HepG2 (cell line): ENCODE data around the gene SCP2D1. TPM values are rescaled to one million over a fixed set of nuclear protein-coding genes. Genes with fewer than 3 reads are reported as not detected.

Experiments
- ATAC-seq: fragments of 200-7000 bp; cut with Tn5 transposase; 3 replicates; pipeline ENCODE4 v1.9.1; 2020; ENCODE audit warnings: mild to moderate bottlenecking, moderate library complexity
- BruUV-seq: library from RNA; stranded (reverse); fragments of 400-500 nt; replicated peaks from 2 replicates; lab custom pipeline; 2021; lab: Mats Ljungman, UMichigan
- CTCF ChIA-PET: fragments of 300-600 bp; formaldehyde crosslinking; extraction: SDS; loops from one replicate; lab custom pipeline; 2021; ENCODE audit warnings: low total read pairs, inconsistent platforms, low intra/inter-chr PET ratio; lab: Yijun Ruan, JAX
- POLR2A ChIA-PET: fragments of 350-600 bp; sonication (Branson Sonifier 250); formaldehyde crosslinking; loops from one replicate; lab custom pipeline; 2020; ENCODE audit warnings: antibody characterized with exemption, inconsistent platforms; lab: Yijun Ruan, JAX
- DNase-seq: peaks from one replicate; pipeline ENCODE4 v3.0.0-alpha.2; 2015; ENCODE audit warnings: low spot score
- FAIRE-seq: peaks from 3 replicates; lab custom pipeline; 2011; peaks lifted over from hg19 to GRCh38; lab: Jason Lieb, UNC
- H2AFZ ChIP-seq: one replicate; pipeline ENCODE4 v1.6.1; 2011; ENCODE audit warnings: low read length, inconsistent platforms
- H3K27ac ChIP-seq: fragments of 300-600 bp; 3 replicates; pipeline ENCODE4 v1.8.0; 2011; ENCODE audit warnings: mixed run types, mild to moderate bottlenecking, mixed read lengths, low read length, inconsistent platforms; ENCODE audit not compliant: insufficient read depth; ENCODE audit errors: extremely low read length
- H3K27me3 ChIP-seq, 2 experiments: fragments of 200-600 bp in 1 of 2; 2 replicates in 1 of 2; 3 replicates in 1 of 2; pipeline versions ENCODE4 v1.6.0 to v1.8.0; 2011; ENCODE audit warnings: low read length in 2 of 2, mild to moderate bottlenecking in 2 of 2, moderate library complexity in 2 of 2, inconsistent platforms in 1 of 2; ENCODE audit not compliant: insufficient read depth in 2 of 2, control insufficient read depth in 1 of 2
- H3K36me3 ChIP-seq, 2 experiments: fragments of 200-600 bp in 1 of 2; replicated peaks in 1 of 2; 2 replicates in 1 of 2; 3 replicates in 1 of 2; pipeline versions ENCODE4 v1.5.1 to v1.8.0; 2011; ENCODE audit warnings: low read length in 2 of 2, inconsistent platforms in 1 of 2; ENCODE audit not compliant: insufficient read depth in 2 of 2, control insufficient read depth in 1 of 2
- H3K4me1 ChIP-seq: 2 replicates; pipeline ENCODE4 v1.5.1; 2012; ENCODE audit warnings: low read length, inconsistent platforms; ENCODE audit not compliant: insufficient read depth
- H3K4me2 ChIP-seq: 2 replicates; pipeline ENCODE4 v1.6.0; 2011; ENCODE audit warnings: low read depth, low read length, inconsistent platforms
- H3K4me3 ChIP-seq, 3 experiments: fragments of 200-600 bp in 1 of 3; sonication (generic), shearing (Covaris generic) in 1 of 3; replicated peaks in 1 of 3; 2 replicates each; pipeline ENCODE4 v1.5.1; 2011 to 2016; ENCODE audit warnings: low read length in 3 of 3, inconsistent platforms in 2 of 3, low read depth in 2 of 3, mild to moderate bottlenecking in 2 of 3, control low read depth in 1 of 3, mixed read lengths in 1 of 3; ENCODE audit not compliant: insufficient read depth in 1 of 3
- H3K79me2 ChIP-seq: one replicate; pipeline ENCODE4 v1.6.1; 2011; ENCODE audit warnings: low read length, inconsistent platforms; ENCODE audit not compliant: insufficient read depth
- H3K9ac ChIP-seq: 2 replicates; pipeline ENCODE4 v1.6.0; 2011; ENCODE audit warnings: mild to moderate bottlenecking, low read depth, low read length, inconsistent platforms; ENCODE audit not compliant: insufficient read depth
- H3K9me3 ChIP-seq: 2 replicates; pipeline ENCODE4 v1.5.1; 2012; ENCODE audit warnings: mild to moderate bottlenecking, low read length
- H4K20me1 ChIP-seq: 2 replicates; pipeline ENCODE4 v1.6.0; 2011; ENCODE audit warnings: inconsistent platforms, mild to moderate bottlenecking, low read length, moderate library complexity; ENCODE audit not compliant: insufficient read depth
- CC2D1A ChIP-seq: sonication (generic); formaldehyde crosslinking; IDR thresholded peaks from 2 replicates; pipeline ENCODE4 v1.8.1; 2023; ENCODE audit warnings: mild to moderate bottlenecking, missing genetic modification reagents
- EHMT2 ChIP-seq: fragments of 200-600 bp; sonication (generic); IDR thresholded peaks from 2 replicates; pipeline ENCODE4 v1.7.0; 2017; ENCODE audit warnings: antibody characterized with exemption, low read depth, low read length, borderline replicate concordance
- GLI4 ChIP-seq: sonication (generic); formaldehyde crosslinking; IDR thresholded peaks from 2 replicates; pipeline ENCODE4 v1.5.1; 2020; ENCODE audit warnings: missing genetic modification reagents, mild to moderate bottlenecking, moderate library complexity, borderline replicate concordance
- HMG20B ChIP-seq: conservative IDR thresholded peaks from 2 replicates; pipeline ENCODE4 v1.6.1; 2016; ENCODE audit warnings: missing genetic modification reagents, missing compliant biosample characterization
- KDM1A ChIP-seq: IDR thresholded peaks from 2 replicates; pipeline ENCODE4 v1.6.1; 2016; ENCODE audit warnings: missing compliant biosample characterization
- MEIS2 ChIP-seq: sonication (generic); formaldehyde crosslinking; IDR thresholded peaks from 2 replicates; pipeline ENCODE4 v1.9.0; 2021; ENCODE audit warnings: mild to moderate bottlenecking, missing genetic modification reagents
- PHF5A ChIP-seq: IDR thresholded peaks from one replicate; pipeline ENCODE4 v1.6.1; 2018; ENCODE audit warnings: low read depth, missing genetic modification reagents; ENCODE audit not compliant: unreplicated experiment
- ZNF343 ChIP-seq: sonication (generic); formaldehyde crosslinking; IDR thresholded peaks from 2 replicates; pipeline ENCODE4 v1.4.0; 2020; ENCODE audit warnings: mild to moderate bottlenecking, missing genetic modification reagents
- ZNF614 ChIP-seq: IDR thresholded peaks from 2 replicates; pipeline ENCODE4 v1.6.1; 2018; ENCODE audit warnings: missing biosample characterization, missing genetic modification reagents, inconsistent platforms, borderline replicate concordance
- ZNF709 ChIP-seq: sonication (generic); formaldehyde crosslinking; IDR thresholded peaks from 2 replicates; pipeline ENCODE4 v1.5.0; 2020; ENCODE audit warnings: mild to moderate bottlenecking, missing genetic modification reagents
- WGBS: methylation state at CpG from one replicate; pipeline ENCODE4 v1.1.6; 2017; ENCODE audit warnings: low lambda C conversion rate; 5-methylcytosine and 5-hydroxymethylcytosine counted together
- in situ Hi-C: cut with HindIII; loops from 2 replicates; pipeline ENCODE4 v1.10.0; 2017; ENCODE audit warnings: low pct_unique_long_range_greater_than_20kb; ENCODE audit not compliant: extremely low pct_ligation_motif_present
- intact Hi-C: fragments of 100-400 bp; cut with micrococcal nuclease; formaldehyde crosslinking; loops from one replicate; pipeline ENCODE4 v1.10.0; 2022; ENCODE audit not compliant: unreplicated experiment
- polyA plus RNA-seq, 8 experiments: library from polyadenylated mRNA; depleted of rRNA in 3 of 8; stranded (reverse) in 7 of 8; unstranded in 1 of 8; fragments of >200 nt; fragmentation: Illumina TruSeq in 4 of 8; extraction: Trizol in 4 of 8; gene quantifications; 2 replicates each; pipeline versions ENCODE4 v1.2.1 to v1.2.3, GENCODE V29; 2011 to 2016; ENCODE audit warnings: low read depth in 4 of 8, missing spikeins in 1 of 8, mixed read lengths in 1 of 8; ENCODE audit not compliant: insufficient read depth in 1 of 8
- total RNA-seq, 5 experiments: library from RNA; depleted of rRNA; stranded (reverse); fragments of >200 nt; fragmentation: Illumina TruSeq; extraction: Trizol; gene quantifications; 2 replicates each; pipeline ENCODE4 v1.2.3, GENCODE V29; 2016; ENCODE audit warnings: low read depth in 1 of 5
- TF ChIP-seq, protein P1 (sequence below): IDR thresholded peaks from 2 replicates; pipeline ENCODE4 v1.6.1; 2016; ENCODE audit warnings: mild to moderate bottlenecking, missing biosample characterization, missing genetic modification reagents
- TF ChIP-seq, protein P2 (sequence below): IDR thresholded peaks from 2 replicates; pipeline ENCODE4 v1.6.1; 2012; ENCODE audit warnings: low read depth, low read length, improper control_type of control experiment
- TF ChIP-seq, protein P3 (sequence below): sonication (generic); formaldehyde crosslinking; IDR thresholded peaks from 2 replicates; pipeline ENCODE4 v1.4.0; 2020; ENCODE audit warnings: missing genetic modification reagents

Gene SCP2D1
- total and polyA plus RNA-seq, 2 of the 13 experiments (the other 11 are each of a cell fraction or from before 2014, with no cell fraction given): not detected

DNA sequence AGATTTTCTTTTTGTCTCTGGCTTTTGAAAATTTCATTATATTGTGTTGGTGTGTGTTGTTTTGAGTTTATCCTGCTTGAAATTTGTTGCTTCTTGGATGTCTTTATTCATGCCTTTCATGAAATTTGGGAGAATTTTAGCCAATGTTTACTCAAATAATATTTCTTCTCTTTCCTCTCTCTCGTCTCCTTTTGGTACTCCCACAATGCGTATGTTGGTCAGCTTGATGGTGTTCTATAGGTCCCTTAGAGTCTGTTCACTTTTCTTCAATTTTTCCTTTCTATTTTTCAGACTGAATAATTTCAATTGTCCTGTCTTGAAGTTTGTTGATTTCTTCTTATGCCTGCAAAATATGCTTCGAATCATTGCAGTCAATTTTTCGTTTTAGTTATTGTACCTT lies 39.6 kb downstream of the SCP2D1 start:
- TF ChIP-seq PHF5A (CRISPR knock-in tag) (no peak), CC2D1A (no peak), ZNF343 (CRISPR knock-in tag) (no peak), ZNF709 (CRISPR knock-in tag) (peak; percentile 87; the same call in 1 of the 2 replicates), KDM1A (CRISPR knock-in tag) (no peak), HMG20B (no peak), MEIS2 (CRISPR knock-in tag) (no peak)
- TF ChIP-seq, protein P1, sequence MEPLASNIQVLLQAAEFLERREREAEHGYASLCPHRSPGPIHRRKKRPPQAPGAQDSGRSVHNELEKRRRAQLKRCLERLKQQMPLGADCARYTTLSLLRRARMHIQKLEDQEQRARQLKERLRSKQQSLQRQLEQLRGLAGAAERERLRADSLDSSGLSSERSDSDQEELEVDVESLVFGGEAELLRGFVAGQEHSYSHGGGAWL: no peak
- Histone ChIP-seq H2AFZ (no peak overlapping the region), H3K27me3 (no peaks in the 10 kb centered on the region), H3K27ac (no peak overlapping the region), H3K4me2 (no peak overlapping the region), H3K9ac (no peak overlapping the region), H3K4me1 (no peaks in the 10 kb centered on the region), H4K20me1 (no peaks in the 10 kb centered on the region), H3K9me3 (0 out of 2 replicates have a peak, but pooled peaks cover 4% of the 10 kb centered on the region), H3K4me3 (no peak overlapping the region), H3K36me3 (no peaks in the 10 kb centered on the region), H3K79me2 (no peaks in the 10 kb centered on the region)
- no TSS peak for BruUV-seq
- no peak for FAIRE-seq
- ChIA-PET CTCF (no interaction called here), POLR2A (no interaction called here)
- 7% methylated on average over 4 of the region's 4 CpGs for WGBS
- in situ Hi-C loops (no loop called here), intact Hi-C loops (no loop called here)
- DNase-seq: no peak
- no peak for ATAC-seq

DNA sequence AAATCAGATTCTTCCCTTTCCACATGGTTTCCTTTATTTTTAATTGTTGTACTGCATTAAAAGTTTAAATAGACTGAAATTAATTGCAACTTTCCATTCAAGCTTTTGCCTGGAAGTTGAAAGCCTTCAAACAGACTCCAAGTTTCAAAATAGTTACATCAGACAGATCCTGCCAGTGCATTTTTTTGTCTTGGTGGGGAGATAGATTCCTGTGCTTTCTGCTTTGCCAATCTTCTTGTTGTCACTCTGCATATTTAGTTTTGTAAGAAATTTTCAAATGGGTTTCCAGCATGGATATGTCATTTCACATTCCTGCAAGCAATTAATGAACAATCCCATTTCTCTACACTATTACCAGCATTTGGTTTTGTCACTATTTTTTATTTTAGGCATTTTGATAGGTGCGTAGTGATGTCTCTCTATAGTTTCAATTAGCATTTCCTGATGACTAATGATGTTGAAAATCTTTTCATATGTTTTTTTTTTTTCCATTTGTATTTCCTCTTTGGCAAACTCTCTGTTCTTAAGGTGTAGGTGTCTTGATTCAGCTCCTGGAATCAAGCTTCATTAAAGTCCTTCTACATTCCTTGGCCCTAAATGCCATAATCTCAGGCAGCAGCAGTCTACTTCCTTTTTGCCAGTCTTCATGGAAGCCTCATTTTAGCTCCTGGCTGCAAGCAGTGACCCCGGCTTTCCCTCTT lies 40.5 kb downstream of the SCP2D1 start:
- ATAC-seq (no peak), FAIRE-seq (no peak), DNase-seq (no peak)
- H3K4me1 ChIP-seq: no peaks in the 10 kb centered on the region
- H3K9me3 ChIP-seq: 0 out of 2 replicates have a peak, but pooled peaks cover 4% of the 10 kb centered on the region
- H2AFZ ChIP-seq: no peak overlapping the region
- intact Hi-C loops: no loop called here
- no peak overlapping the region for H3K9ac ChIP-seq
- no TSS peak for BruUV-seq
- no peaks in the 10 kb centered on the region for H3K79me2 ChIP-seq
- no peaks in the 10 kb centered on the region for H3K36me3 ChIP-seq
- ChIA-PET CTCF (no interaction called here), POLR2A (no interaction called here)
- H3K4me2 ChIP-seq: no peak overlapping the region
- no peak overlapping the region for H3K27ac ChIP-seq
- no peaks in the 10 kb centered on the region for H4K20me1 ChIP-seq
- no peaks in the 10 kb centered on the region for H3K27me3 ChIP-seq
- no peak overlapping the region for H3K4me3 ChIP-seq
- in situ Hi-C loops: no loop called here
- WGBS: 0% methylated on average over 2 of the region's 2 CpGs
- TF ChIP-seq ZNF614 (CRISPR knock-in tag) (no peak), EHMT2 (no peak), GLI4 (CRISPR knock-in tag) (no peak)
- TF ChIP-seq, protein P2, sequence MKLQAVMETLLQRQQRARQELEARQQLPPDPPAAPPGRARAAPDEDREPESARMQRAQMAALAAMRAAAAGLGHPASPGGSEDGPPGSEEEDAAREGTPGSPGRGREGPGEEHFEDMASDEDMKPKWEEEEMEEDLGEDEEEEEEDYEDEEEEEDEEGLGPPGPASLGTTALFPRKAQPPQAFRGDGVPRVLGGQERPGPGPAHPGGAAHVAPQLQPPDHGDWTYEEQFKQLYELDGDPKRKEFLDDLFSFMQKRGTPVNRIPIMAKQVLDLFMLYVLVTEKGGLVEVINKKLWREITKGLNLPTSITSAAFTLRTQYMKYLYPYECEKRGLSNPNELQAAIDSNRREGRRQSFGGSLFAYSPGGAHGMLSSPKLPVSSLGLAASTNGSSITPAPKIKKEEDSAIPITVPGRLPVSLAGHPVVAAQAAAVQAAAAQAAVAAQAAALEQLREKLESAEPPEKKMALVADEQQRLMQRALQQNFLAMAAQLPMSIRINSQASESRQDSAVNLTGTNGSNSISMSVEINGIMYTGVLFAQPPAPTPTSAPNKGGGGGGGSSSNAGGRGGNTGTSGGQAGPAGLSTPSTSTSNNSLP: no peak
- TF ChIP-seq, protein P3, sequence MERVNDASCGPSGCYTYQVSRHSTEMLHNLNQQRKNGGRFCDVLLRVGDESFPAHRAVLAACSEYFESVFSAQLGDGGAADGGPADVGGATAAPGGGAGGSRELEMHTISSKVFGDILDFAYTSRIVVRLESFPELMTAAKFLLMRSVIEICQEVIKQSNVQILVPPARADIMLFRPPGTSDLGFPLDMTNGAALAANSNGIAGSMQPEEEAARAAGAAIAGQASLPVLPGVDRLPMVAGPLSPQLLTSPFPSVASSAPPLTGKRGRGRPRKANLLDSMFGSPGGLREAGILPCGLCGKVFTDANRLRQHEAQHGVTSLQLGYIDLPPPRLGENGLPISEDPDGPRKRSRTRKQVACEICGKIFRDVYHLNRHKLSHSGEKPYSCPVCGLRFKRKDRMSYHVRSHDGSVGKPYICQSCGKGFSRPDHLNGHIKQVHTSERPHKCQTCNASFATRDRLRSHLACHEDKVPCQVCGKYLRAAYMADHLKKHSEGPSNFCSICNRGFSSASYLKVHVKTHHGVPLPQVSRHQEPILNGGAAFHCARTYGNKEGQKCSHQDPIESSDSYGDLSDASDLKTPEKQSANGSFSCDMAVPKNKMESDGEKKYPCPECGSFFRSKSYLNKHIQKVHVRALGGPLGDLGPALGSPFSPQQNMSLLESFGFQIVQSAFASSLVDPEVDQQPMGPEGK: no peak
